OCI-LY7 (cell line): ENCODE measurements around the gene VTI1A. TPM values are rescaled to one million over a fixed set of nuclear protein-coding genes. Genes with fewer than 3 reads are reported as not detected.

ENCODE experiments used
- BruUV-seq: library from RNA; stranded (reverse); fragments of 400-500 nt; replicated peaks from 2 replicates; lab custom pipeline; 2021; lab: Mats Ljungman, UMichigan
- CTCF ChIA-PET: fragments of 300-600 bp; sonication (Branson Sonifier 250); formaldehyde crosslinking; loops from one replicate; lab custom pipeline; 2022; ENCODE audit warnings: antibody characterized with exemption; ENCODE audit not compliant: unreplicated experiment; lab: Charles Lee
- POLR2A ChIA-PET: fragments of 300-600 bp; sonication (Branson Sonifier 250); formaldehyde crosslinking; loops from one replicate; lab custom pipeline; 2022; ENCODE audit warnings: antibody characterized with exemption; lab: Charles Lee
- DNase-seq: peaks from one replicate; pipeline ENCODE4 v3.0.0-alpha.2; 2015; ENCODE audit warnings: low spot score
- H2AFZ ChIP-seq: fragments of 200-600 bp; sonication (generic), shearing (Covaris generic); 2 replicates; pipeline ENCODE4 v1.6.1; 2014; ENCODE audit warnings: mild to moderate bottlenecking, antibody characterized with exemption, low read length, moderate library complexity
- H3K27ac ChIP-seq: fragments of 200-600 bp; sonication (generic); 2 replicates; pipeline ENCODE4 v1.5.1; 2014; ENCODE audit warnings: mixed run types, low read depth, mild to moderate bottlenecking, moderate library complexity, low read length, inconsistent platforms; ENCODE audit not compliant: poor library complexity, severe bottlenecking
- H3K36me3 ChIP-seq: fragments of 200-600 bp; sonication (generic); 2 replicates; pipeline ENCODE4 v1.6.1; 2014; ENCODE audit warnings: mild to moderate bottlenecking, antibody characterized with exemption, low read length, moderate library complexity, mixed read lengths; ENCODE audit not compliant: insufficient read depth
- H3K4me1 ChIP-seq: fragments of 200-600 bp; sonication (generic); 2 replicates; pipeline ENCODE4 v1.5.1; 2014; ENCODE audit warnings: mild to moderate bottlenecking, low read length; ENCODE audit not compliant: insufficient read depth, poor library complexity, severe bottlenecking
- H3K4me2 ChIP-seq: fragments of 200-600 bp; sonication (generic); 2 replicates; pipeline ENCODE4 v1.6.1; 2014; ENCODE audit warnings: mild to moderate bottlenecking, low read length
- H3K4me3 ChIP-seq: fragments of 200-600 bp; sonication (generic); 2 replicates; pipeline ENCODE4 v1.5.1; 2014; ENCODE audit warnings: mild to moderate bottlenecking, low read depth, low read length; ENCODE audit not compliant: poor library complexity, severe bottlenecking
- H3K79me2 ChIP-seq: fragments of 200-600 bp; sonication (generic); 2 replicates; pipeline ENCODE4 v1.6.1; 2016; ENCODE audit warnings: low read depth, mild to moderate bottlenecking, low read length, moderate library complexity, mixed read lengths; ENCODE audit not compliant: insufficient read depth
- H3K9me2 ChIP-seq: fragments of 200-600 bp; sonication (generic); 2 replicates; pipeline ENCODE4 v1.6.1; 2016; ENCODE audit warnings: mild to moderate bottlenecking, low read length, mixed read lengths; ENCODE audit not compliant: insufficient read depth
- H3K9me3 ChIP-seq: fragments of 200-600 bp; sonication (generic); 2 replicates; pipeline ENCODE4 v1.6.1; 2014; ENCODE audit warnings: mild to moderate bottlenecking, mixed run types, low read length, mixed read lengths
- H4K20me1 ChIP-seq: fragments of 200-600 bp; sonication (generic); 2 replicates; pipeline ENCODE4 v1.6.1; 2014; ENCODE audit warnings: mild to moderate bottlenecking, antibody characterized with exemption, low read length, moderate library complexity, mixed read lengths; ENCODE audit not compliant: insufficient read depth
- EZH2phosphoT487 ChIP-seq: fragments of 200-600 bp; sonication (generic); IDR thresholded peaks from 2 replicates; pipeline ENCODE4 v1.6.1; 2018; ENCODE audit warnings: low read depth, borderline replicate concordance, mild to moderate bottlenecking, mixed run types, antibody characterized with exemption, low read length, moderate library complexity, mixed read lengths
- intact Hi-C: fragments of 100-400 bp; cut with micrococcal nuclease; formaldehyde crosslinking; loops from one replicate; pipeline ENCODE4 v1.10.0; 2022; ENCODE audit not compliant: unreplicated experiment
- total RNA-seq, 2 experiments: library from RNA; depleted of rRNA in 1 of 2; stranded (reverse); fragments of >200 nt in 1 of 2; shearing (Covaris generic) in 1 of 2; gene quantifications; 2 replicates each; pipeline ENCODE4 v1.2.3, GENCODE V29; 2014 to 2022
- TF ChIP-seq, protein P1 (sequence below): fragments of 200-600 bp; sonication (generic); conservative IDR thresholded peaks from 2 replicates; pipeline ENCODE4 v1.5.1; 2014; ENCODE audit warnings: mild to moderate bottlenecking, antibody characterized with exemption, low read length, moderate library complexity, mixed read lengths

VTI1A gene
- total RNA-seq, 2 experiments from 2014 or later: 39.4 to 45.2 TPM

DNA sequence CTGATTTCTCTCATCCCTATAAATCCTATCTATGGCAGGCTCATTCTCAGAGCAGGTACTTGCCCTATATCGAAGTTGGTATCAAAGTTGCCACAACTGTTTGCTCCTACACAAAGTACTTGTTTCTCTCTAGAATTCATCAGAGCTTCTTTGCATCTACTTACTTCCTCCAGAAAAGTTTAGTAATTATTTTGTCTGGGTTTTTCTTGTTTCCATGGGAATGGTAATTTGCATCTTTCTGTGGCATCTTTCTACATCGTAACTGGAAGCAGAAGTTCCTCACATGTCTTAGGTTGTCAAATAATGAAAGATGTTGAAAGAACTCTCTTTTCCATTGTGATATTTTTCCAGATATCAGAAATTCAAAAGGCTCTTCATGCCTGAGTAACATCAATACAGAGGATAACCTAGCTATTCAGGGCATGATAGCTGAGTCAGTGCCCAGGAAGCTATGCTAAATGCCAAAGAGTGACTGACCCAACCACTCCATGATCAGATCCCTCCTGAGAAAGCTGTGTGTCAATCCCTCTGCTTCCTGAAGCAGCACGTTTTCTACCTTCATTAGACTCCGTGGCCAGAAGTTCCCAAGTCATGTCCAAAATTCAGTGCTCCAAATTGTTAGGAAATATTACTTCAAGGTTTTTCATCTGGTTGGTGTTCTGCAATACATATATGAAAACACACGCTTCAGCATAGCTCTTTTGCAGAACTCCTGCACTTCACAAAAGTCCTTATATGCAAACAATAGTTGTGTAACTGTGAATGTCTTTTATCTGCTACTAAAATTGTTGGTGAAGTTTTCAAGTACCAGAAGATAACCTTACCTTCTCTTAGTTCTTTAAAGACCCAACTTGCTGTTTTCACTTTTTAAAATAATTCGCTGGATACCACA lies 216.5 kb downstream of the VTI1A start:
- DNase-seq: no peak
- BruUV-seq: no TSS peak
- intact Hi-C loops: no loop called here
- H3K27ac ChIP-seq: no peak overlapping the region
- no peak overlapping the region for H2AFZ ChIP-seq
- H3K9me2 ChIP-seq: no peaks in the 10 kb centered on the region
- ChIA-PET POLR2A (interaction anchor here (1.0 kb wide), 1 partner anchor 10 kb away, joined by 3 read pairs; no protein-coding TSS in a partner anchor), CTCF (no interaction called here)
- H3K79me2 ChIP-seq: no peaks in the 10 kb centered on the region
- no peaks in the 10 kb centered on the region for H3K9me3 ChIP-seq
- no peaks in the 10 kb centered on the region for H4K20me1 ChIP-seq
- TF ChIP-seq EZH2phosphoT487: no peak
- TF ChIP-seq, protein P1, sequence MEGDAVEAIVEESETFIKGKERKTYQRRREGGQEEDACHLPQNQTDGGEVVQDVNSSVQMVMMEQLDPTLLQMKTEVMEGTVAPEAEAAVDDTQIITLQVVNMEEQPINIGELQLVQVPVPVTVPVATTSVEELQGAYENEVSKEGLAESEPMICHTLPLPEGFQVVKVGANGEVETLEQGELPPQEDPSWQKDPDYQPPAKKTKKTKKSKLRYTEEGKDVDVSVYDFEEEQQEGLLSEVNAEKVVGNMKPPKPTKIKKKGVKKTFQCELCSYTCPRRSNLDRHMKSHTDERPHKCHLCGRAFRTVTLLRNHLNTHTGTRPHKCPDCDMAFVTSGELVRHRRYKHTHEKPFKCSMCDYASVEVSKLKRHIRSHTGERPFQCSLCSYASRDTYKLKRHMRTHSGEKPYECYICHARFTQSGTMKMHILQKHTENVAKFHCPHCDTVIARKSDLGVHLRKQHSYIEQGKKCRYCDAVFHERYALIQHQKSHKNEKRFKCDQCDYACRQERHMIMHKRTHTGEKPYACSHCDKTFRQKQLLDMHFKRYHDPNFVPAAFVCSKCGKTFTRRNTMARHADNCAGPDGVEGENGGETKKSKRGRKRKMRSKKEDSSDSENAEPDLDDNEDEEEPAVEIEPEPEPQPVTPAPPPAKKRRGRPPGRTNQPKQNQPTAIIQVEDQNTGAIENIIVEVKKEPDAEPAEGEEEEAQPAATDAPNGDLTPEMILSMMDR: no peak
- no peaks in the 10 kb centered on the region for H3K4me1 ChIP-seq
- H3K4me3 ChIP-seq: no peak overlapping the region
- H3K4me2 ChIP-seq: no peak overlapping the region
- no peaks in the 10 kb centered on the region for H3K36me3 ChIP-seq

- H3K9me2 ChIP-seq: no peaks in the 10 kb centered on the region
- ChIA-PET CTCF (no interaction called here), POLR2A (no interaction called here)
- no peak overlapping the region for H3K4me2 ChIP-seq
- intact Hi-C loops: no loop called here
- TF ChIP-seq, protein P1: no peak
- no peak for TF ChIP-seq EZH2phosphoT487
- no peaks in the 10 kb centered on the region for H3K36me3 ChIP-seq
- no peaks in the 10 kb centered on the region for H3K79me2 ChIP-seq
- BruUV-seq: no TSS peak
- no peaks in the 10 kb centered on the region for H4K20me1 ChIP-seq
- H3K9me3 ChIP-seq: no peaks in the 10 kb centered on the region
- DNase-seq: no peak
- no peak overlapping the region for H3K4me3 ChIP-seq
- H3K4me1 ChIP-seq: no peaks in the 10 kb centered on the region
- H3K27ac ChIP-seq: no peak overlapping the region
- no peak overlapping the region for H2AFZ ChIP-seq
Measured at GRCh38 chr10:112666094-112666493, 219.1 kb downstream of the VTI1A start.

- no peak overlapping the region for H2AFZ ChIP-seq
- no peak for DNase-seq
- H3K4me1 ChIP-seq: no peaks in the 10 kb centered on the region
- H3K9me3 ChIP-seq: no peaks in the 10 kb centered on the region
- no TSS peak for BruUV-seq
- no peak overlapping the region for H3K4me3 ChIP-seq
- no peak overlapping the region for H3K27ac ChIP-seq
- no peaks in the 10 kb centered on the region for H3K36me3 ChIP-seq
- intact Hi-C loops: no loop called here
- no peak for TF ChIP-seq EZH2phosphoT487
- TF ChIP-seq, protein P1: no peak
- H4K20me1 ChIP-seq: no peaks in the 10 kb centered on the region
- CTCF ChIA-PET: no interaction called here
- no peaks in the 10 kb centered on the region for H3K79me2 ChIP-seq
- POLR2A ChIA-PET: no interaction called here
- H3K9me2 ChIP-seq: no peaks in the 10 kb centered on the region
- no peak overlapping the region for H3K4me2 ChIP-seq
Measured at GRCh38 chr10:112669989-112670388, 223.0 kb downstream of the VTI1A start.
